ENCODE data around the gene AUTS2. TPM values are rescaled to one million over a fixed set of nuclear protein-coding genes. Genes with fewer than 3 reads are reported as not detected.
"Not testable (repeated sequence)": the region's sequence is repeated elsewhere in the genome, so short reads cannot be mapped to it uniquely, and the experiment has no call there.

The AUTS2 gene
- total RNA-seq, 1 experiment from 2014 or later: 42.1 TPM

DNA sequence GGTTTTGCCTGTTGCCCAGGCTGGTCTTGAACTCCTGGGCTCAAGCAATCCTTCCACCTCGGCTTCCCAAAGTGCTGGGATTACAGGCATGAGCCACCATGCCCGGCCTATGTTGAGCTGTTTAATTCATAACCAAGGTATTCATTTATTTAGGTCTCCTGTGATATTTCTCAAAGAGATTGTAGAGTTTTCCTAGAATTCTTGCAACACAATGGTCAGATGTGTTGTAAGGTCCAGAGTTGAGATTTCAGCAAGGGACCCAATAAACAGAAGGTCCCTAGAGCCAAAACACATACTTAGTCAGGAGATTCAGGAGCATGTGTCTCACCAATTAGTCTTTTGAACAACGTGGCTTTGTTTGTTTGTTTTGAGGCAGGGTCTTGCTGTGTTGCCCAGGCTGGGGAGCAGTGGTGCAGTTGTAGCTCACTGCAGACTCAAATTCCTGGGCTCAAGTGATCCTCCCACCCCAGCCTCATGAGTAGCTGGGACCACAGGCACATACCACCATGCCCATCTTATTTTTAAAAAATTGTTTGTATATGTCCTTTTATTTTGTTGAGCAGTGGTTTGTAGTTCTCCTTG, 1212.4 kb downstream of the AUTS2 start:
- Histone ChIP-seq H3K27me3 (replicated peaks; ENCODE audit: insufficient read depth, low read depth, low read length, poor library complexity) (peaks cover 17% of the 10 kb centered on the region), H3K9me3 (ENCODE audit: low read depth, low read length, poor library complexity, severe bottlenecking) (no peaks in the 10 kb centered on the region), H3K4me1 (ENCODE audit: insufficient read depth, low read length, poor library complexity, severe bottlenecking) (no peaks in the 10 kb centered on the region), H3K27ac (ENCODE audit: low read depth, low read length, poor library complexity, severe bottlenecking) (no peak overlapping the region), H3K36me3 (ENCODE audit: insufficient read depth, low read length, poor library complexity, severe bottlenecking) (no peaks in the 10 kb centered on the region), H3K4me3 (ENCODE audit: low read depth, low read length, poor library complexity, severe bottlenecking) (no peak overlapping the region)
- no TSS peak for BruUV-seq (replicated peaks)
- POLR2A ChIA-PET (ENCODE audit: low non-redundant PET): no interaction called here
- CTCF ChIA-PET: no interaction called here
- no peak for TF ChIP-seq EZH2 (IDR thresholded peaks at IDR 0.05; ENCODE audit: borderline replicate concordance, low read depth, low read length, poor library complexity, severe bottlenecking)
- TF ChIP-seq, protein P1, sequence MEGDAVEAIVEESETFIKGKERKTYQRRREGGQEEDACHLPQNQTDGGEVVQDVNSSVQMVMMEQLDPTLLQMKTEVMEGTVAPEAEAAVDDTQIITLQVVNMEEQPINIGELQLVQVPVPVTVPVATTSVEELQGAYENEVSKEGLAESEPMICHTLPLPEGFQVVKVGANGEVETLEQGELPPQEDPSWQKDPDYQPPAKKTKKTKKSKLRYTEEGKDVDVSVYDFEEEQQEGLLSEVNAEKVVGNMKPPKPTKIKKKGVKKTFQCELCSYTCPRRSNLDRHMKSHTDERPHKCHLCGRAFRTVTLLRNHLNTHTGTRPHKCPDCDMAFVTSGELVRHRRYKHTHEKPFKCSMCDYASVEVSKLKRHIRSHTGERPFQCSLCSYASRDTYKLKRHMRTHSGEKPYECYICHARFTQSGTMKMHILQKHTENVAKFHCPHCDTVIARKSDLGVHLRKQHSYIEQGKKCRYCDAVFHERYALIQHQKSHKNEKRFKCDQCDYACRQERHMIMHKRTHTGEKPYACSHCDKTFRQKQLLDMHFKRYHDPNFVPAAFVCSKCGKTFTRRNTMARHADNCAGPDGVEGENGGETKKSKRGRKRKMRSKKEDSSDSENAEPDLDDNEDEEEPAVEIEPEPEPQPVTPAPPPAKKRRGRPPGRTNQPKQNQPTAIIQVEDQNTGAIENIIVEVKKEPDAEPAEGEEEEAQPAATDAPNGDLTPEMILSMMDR (conservative IDR thresholded peaks at IDR 0.05; ENCODE audit: low read depth, low read length): no peak
- intact Hi-C loops (cut with micrococcal nuclease; ENCODE audit: unreplicated experiment): no loop called here
- DNase-seq (ENCODE audit: low spot score): no peak

DNA sequence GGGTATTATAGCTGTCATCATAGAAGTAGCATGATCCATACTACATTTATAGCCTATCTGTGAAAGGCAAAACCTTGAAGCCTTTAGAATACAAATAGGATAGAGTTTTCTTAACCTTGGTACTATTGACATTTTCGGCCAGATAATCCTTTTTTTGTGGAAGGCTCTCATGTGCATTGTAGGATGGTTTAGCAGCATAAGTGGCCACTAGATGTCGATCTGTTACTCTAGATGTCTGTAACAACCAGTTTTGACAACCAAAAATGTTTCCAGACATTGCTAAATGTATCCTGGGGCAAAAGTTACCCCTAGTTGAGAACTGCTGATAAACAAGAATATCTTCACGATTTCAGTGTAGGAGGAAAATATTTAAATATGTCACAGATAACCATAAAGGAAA, 1214.2 kb downstream of the AUTS2 start:
- intact Hi-C loops (cut with micrococcal nuclease; ENCODE audit: unreplicated experiment): no loop called here
- H3K9me3 ChIP-seq (ENCODE audit: low read depth, low read length, poor library complexity, severe bottlenecking): no peaks in the 10 kb centered on the region
- BruUV-seq (replicated peaks): no TSS peak
- ChIA-PET POLR2A (ENCODE audit: low non-redundant PET) (no interaction called here), CTCF (no interaction called here)
- TF ChIP-seq, protein P1 (conservative IDR thresholded peaks at IDR 0.05; ENCODE audit: low read depth, low read length): peak; percentile 40; the same call in 1 of the 2 replicates
- TF ChIP-seq EZH2 (IDR thresholded peaks at IDR 0.05; ENCODE audit: borderline replicate concordance, low read depth, low read length, poor library complexity, severe bottlenecking): no peak
- peaks cover 17% of the 10 kb centered on the region for H3K27me3 ChIP-seq (replicated peaks; ENCODE audit: insufficient read depth, low read depth, low read length, poor library complexity)
- no peaks in the 10 kb centered on the region for H3K36me3 ChIP-seq (ENCODE audit: insufficient read depth, low read length, poor library complexity, severe bottlenecking)
- H3K27ac ChIP-seq (ENCODE audit: low read depth, low read length, poor library complexity, severe bottlenecking): no peak overlapping the region
- peak; percentile 7 for DNase-seq (ENCODE audit: low spot score)
- no peaks in the 10 kb centered on the region for H3K4me1 ChIP-seq (ENCODE audit: insufficient read depth, low read length, poor library complexity, severe bottlenecking)
- no peak overlapping the region for H3K4me3 ChIP-seq (ENCODE audit: low read depth, low read length, poor library complexity, severe bottlenecking)

DNA sequence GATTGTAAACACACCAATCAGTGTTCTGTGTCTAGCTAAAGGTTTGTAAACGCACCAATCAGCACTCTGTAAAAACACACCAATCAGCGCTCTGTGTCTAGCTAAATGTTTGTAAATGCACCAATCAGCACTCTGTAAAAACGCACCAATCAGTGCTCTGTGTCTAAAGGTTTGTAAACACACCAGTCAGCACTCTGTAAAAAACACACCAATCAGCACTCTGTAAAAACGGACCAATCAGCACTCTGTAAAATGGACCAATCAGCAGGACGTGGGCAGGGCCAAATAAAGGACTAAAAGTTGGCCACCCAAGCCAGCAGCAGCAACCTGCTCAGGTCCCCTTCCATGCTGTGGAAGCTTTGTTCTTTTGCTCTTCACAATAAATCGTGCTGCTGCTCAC, 1224.2 kb downstream of the AUTS2 start:
- DNase-seq (ENCODE audit: low spot score); H3K36me3 ChIP-seq (ENCODE audit: insufficient read depth, low read length, poor library complexity, severe bottlenecking); POLR2A ChIA-PET (ENCODE audit: low non-redundant PET); intact Hi-C loops (cut with micrococcal nuclease; ENCODE audit: unreplicated experiment); H3K27me3 ChIP-seq (replicated peaks; ENCODE audit: insufficient read depth, low read depth, low read length, poor library complexity); BruUV-seq (replicated peaks); CTCF ChIA-PET; H3K9me3 ChIP-seq (ENCODE audit: low read depth, low read length, poor library complexity, severe bottlenecking); H3K27ac ChIP-seq (ENCODE audit: low read depth, low read length, poor library complexity, severe bottlenecking); H3K4me3 ChIP-seq (ENCODE audit: low read depth, low read length, poor library complexity, severe bottlenecking); H3K4me1 ChIP-seq (ENCODE audit: insufficient read depth, low read length, poor library complexity, severe bottlenecking): not testable (repeated sequence)

Measured in A673 (cell line).